Upper lobe of left lung (tissue), 6 donors: Measurements from ENCODE around the gene MVD. TPM values are rescaled to one million over a fixed set of nuclear protein-coding genes. Genes with fewer than 3 reads are reported as not detected.

Source experiments
- ATAC-seq, 2 donors: fragments of 200-7000 bp; cut with Tn5 transposase; one replicate each; pipeline ENCODE4 v1.9.1; 2022; ENCODE audit warnings: mild to moderate bottlenecking in 2 of 2, moderate library complexity in 2 of 2; ENCODE audit not compliant: low FRiP score in 2 of 2
- DNase-seq, 2 donors: peaks; one replicate each; pipeline ENCODE4 v3.0.0-alpha.2; 2019 to 2020
- H3K27ac ChIP-seq, 4 donors: fragments of 200-600 bp; sonication (generic); one replicate each; pipeline ENCODE4 v1.5.1; 2016 to 2019
- H3K27me3 ChIP-seq, 4 donors: fragments of 200-600 bp; sonication (generic); one replicate each; pipeline ENCODE4 v1.5.1; 2017 to 2019
- H3K36me3 ChIP-seq, 4 donors: fragments of 200-600 bp; sonication (generic); one replicate each; pipeline ENCODE4 v1.5.1; 2016 to 2019
- H3K4me1 ChIP-seq, 4 donors: fragments of 200-600 bp; sonication (generic); one replicate each; pipeline ENCODE4 v1.5.1; 2018 to 2019
- H3K4me3 ChIP-seq, 4 donors: fragments of 200-600 bp; sonication (generic); one replicate each; pipeline ENCODE4 v1.5.1; 2017 to 2019; ENCODE audit warnings: mild to moderate bottlenecking in 2 of 4, moderate library complexity in 1 of 4
- H3K9me3 ChIP-seq, 4 donors: fragments of 200-600 bp; sonication (generic); one replicate each; pipeline ENCODE4 v1.5.1; 2018 to 2019
- EP300 ChIP-seq, 4 donors: sonication (generic); formaldehyde crosslinking; IDR thresholded peaks; one replicate each; pipeline ENCODE4 v1.5.1; 2017; ENCODE audit warnings: antibody characterized with exemption in 4 of 4, control low read depth in 2 of 4
- POLR2A ChIP-seq, 4 donors: fragments of 450-650 bp; IDR thresholded peaks; one replicate each; pipeline ENCODE4 v1.5.1; 2016 to 2017; ENCODE audit warnings: antibody characterized with exemption in 4 of 4, mild to moderate bottlenecking in 2 of 4
- POLR2AphosphoS5 ChIP-seq, 2 donors: sonication (generic); formaldehyde crosslinking; IDR thresholded peaks; one replicate each; pipeline ENCODE4 v1.5.1; 2017; ENCODE audit warnings: antibody characterized with exemption in 2 of 2
- WGBS, 2 donors: methylation state at CpG; one replicate each; pipeline ENCODE4 v1.1.5; 2017 to 2018; 5-methylcytosine and 5-hydroxymethylcytosine counted together
- total RNA-seq, 6 donors: library from RNA; depleted of rRNA in 4 of 6; stranded (reverse); fragments of >200 nt in 4 of 6; gene quantifications; one replicate each; pipeline versions ENCODE4 v1.1.0 to v1.2.1, GENCODE V29; 2016 to 2021
- TF ChIP-seq, protein P1 (sequence below), 6 experiments: fragments of 450-650 bp in 4 of 6; fragments of 200-600 bp in 2 of 6; sonication (generic) in 2 of 6; IDR thresholded peaks; one replicate each; pipeline ENCODE4 v1.5.1; 2016 to 2019; ENCODE audit warnings: antibody characterized with exemption in 6 of 6
- donor health status: DM: no; HTN: no; CAD: no; lungs with moderate emphysema.
- donor health status: DM: no; HTN: yes; CAD: no; lungs with severe emphysema.

Gene MVD
- total RNA-seq, 6 donors from 2014 or later: 38.1 to 114 (median 90.5) TPM

- peaks cover 20 to 47% (median 29%) of the 10 kb centered on the region in 4 donors for H3K4me1 ChIP-seq
- DNase-seq: peak; percentile 93 to 99
- ATAC-seq: peak; percentile 91 to 92
- peak within 1 kb of the TSS in 3 of 4 donors; percentile 37 to 83 (median 81) for H3K27ac ChIP-seq
- H3K4me3 ChIP-seq: peak within 1 kb of the TSS; percentile 50 to 74 (median 58)
- no peaks in the 10 kb centered on the region for H3K36me3 ChIP-seq
- peaks cover 0 to 5% (median 0%) of the 10 kb centered on the region in 4 donors for H3K27me3 ChIP-seq
- H3K9me3 ChIP-seq: no peaks in the 10 kb centered on the region
- peak in 1 of 2 donors; percentile 36 for TF ChIP-seq POLR2AphosphoS5 (IDR thresholded peaks at IDR 0.05)
- TF ChIP-seq POLR2A (IDR thresholded peaks at IDR 0.05): no peak
- 12 to 35% methylated on average over 3 to 29 of the region's 65 CpGs for WGBS, 2 donors
Measured at GRCh38 chr16:88686439-88687253, 23.8 kb upstream of the MVD start, which contains the start of gene SNAI3. TSS of gene SNAI3 (minus strand) at chr16:88686507. CDS start at chr16:88686406, 101 bp downstream.

DNA sequence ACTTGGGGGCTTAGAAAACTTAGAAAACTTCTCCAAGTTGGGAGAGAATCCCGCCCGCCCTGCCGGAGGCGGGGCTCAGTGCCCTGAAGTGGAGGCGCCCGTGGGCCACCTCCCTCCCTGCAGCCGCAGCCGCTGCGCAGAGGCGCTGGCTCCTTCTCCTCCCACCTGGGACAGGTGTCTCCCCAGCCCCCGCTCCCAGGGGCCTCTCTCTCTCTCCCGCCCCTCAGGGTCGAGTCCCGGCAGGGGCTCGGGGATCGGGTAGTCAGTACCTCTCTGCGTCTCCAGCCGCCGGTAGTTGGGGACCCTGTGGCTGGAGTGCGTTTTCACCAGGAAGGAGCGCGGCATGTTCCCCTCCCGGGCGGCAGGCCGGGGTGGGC, 23.2 kb upstream of the MVD start:
- no peaks in the 10 kb centered on the region for H3K36me3 ChIP-seq
- DNase-seq (peak; percentile 65 to 90), ATAC-seq (peak; percentile 32 to 51)
- H3K4me1 ChIP-seq: peaks cover 21 to 47% (median 34%) of the 10 kb centered on the region in 4 donors
- H3K9me3 ChIP-seq: no peaks in the 10 kb centered on the region
- TF ChIP-seq, protein P1, sequence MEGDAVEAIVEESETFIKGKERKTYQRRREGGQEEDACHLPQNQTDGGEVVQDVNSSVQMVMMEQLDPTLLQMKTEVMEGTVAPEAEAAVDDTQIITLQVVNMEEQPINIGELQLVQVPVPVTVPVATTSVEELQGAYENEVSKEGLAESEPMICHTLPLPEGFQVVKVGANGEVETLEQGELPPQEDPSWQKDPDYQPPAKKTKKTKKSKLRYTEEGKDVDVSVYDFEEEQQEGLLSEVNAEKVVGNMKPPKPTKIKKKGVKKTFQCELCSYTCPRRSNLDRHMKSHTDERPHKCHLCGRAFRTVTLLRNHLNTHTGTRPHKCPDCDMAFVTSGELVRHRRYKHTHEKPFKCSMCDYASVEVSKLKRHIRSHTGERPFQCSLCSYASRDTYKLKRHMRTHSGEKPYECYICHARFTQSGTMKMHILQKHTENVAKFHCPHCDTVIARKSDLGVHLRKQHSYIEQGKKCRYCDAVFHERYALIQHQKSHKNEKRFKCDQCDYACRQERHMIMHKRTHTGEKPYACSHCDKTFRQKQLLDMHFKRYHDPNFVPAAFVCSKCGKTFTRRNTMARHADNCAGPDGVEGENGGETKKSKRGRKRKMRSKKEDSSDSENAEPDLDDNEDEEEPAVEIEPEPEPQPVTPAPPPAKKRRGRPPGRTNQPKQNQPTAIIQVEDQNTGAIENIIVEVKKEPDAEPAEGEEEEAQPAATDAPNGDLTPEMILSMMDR (IDR thresholded peaks at IDR 0.05): no peak
- peak in 1 of 4 donors; percentile 19 for TF ChIP-seq POLR2A (IDR thresholded peaks at IDR 0.05)
- 0% methylated on average over 20 of the region's 25 CpGs; no CpG with 5 or more reads in 1 of the 2 donors for WGBS, 2 donors
- H3K4me3 ChIP-seq: peak overlapping the region; percentile 50 to 74 (median 58)
- peak overlapping the region in 3 of 4 donors; percentile 37 to 83 (median 81) for H3K27ac ChIP-seq
- peaks cover 0 to 5% (median 0%) of the 10 kb centered on the region in 4 donors for H3K27me3 ChIP-seq

DNA sequence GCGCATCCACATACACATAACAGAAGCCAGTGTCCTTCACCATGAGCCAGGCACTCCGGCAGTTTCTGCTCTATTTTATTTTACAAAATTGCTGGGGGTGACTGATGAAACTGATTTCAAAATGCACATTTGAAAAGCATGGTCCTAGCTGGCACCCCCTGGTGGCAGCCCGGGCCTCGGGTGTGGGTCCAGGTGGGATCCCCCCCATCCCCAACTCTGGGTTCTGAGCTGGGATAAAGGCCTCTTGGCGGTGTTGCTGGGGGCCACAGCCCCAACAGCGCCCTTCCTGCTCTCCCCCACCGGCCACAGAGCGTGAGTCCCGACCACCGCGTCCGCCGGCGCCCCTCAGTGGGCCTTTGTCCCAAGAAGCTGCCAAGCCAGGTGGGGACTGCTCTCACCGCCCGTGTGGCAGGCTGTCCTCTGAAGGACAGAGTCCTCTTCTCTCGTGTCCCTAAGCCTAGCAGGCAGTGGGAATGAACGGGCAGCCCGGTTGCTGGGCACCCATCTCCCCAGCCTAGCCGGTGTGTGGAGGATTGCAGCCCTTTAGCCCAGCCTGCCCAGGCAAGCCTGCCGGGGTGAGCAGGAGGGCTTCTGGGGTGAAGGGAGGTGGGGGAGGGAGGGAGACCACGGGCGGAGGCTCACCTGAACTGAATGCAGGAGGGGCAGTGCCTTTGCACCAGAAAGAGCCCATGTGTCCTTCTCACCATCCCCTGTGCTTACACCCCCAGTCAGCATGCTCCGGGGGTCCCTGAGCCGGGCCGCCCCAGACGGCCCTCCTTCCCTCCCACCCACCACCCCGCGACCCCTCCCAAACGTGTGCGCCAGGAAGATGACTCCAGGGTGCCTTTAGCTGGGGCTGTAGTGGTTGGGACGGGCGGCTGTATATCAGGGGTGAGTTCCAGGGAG, 22.5 kb upstream of the MVD start:
- ATAC-seq (peak; percentile 2 to 9), DNase-seq (peak in 1 of 2 donors; percentile 88)
- 7% methylated on average over 17 to 19 of the region's 33 CpGs for WGBS, 2 donors
- Histone ChIP-seq H3K27ac (peak overlapping the region in 3 of 4 donors; percentile 37 to 83 (median 81)), H3K4me1 (peaks cover 22 to 49% (median 35%) of the 10 kb centered on the region in 4 donors), H3K27me3 (peaks cover 0 to 5% (median 0%) of the 10 kb centered on the region in 4 donors), H3K4me3 (peak overlapping the region; percentile 50 to 74 (median 58)), H3K9me3 (no peaks in the 10 kb centered on the region), H3K36me3 (no peaks in the 10 kb centered on the region)
- TF ChIP-seq POLR2AphosphoS5 (IDR thresholded peaks at IDR 0.05): no peak
- TF ChIP-seq, protein P1 (IDR thresholded peaks at IDR 0.05): peak; percentile 50 to 71 (median 54)

DNA sequence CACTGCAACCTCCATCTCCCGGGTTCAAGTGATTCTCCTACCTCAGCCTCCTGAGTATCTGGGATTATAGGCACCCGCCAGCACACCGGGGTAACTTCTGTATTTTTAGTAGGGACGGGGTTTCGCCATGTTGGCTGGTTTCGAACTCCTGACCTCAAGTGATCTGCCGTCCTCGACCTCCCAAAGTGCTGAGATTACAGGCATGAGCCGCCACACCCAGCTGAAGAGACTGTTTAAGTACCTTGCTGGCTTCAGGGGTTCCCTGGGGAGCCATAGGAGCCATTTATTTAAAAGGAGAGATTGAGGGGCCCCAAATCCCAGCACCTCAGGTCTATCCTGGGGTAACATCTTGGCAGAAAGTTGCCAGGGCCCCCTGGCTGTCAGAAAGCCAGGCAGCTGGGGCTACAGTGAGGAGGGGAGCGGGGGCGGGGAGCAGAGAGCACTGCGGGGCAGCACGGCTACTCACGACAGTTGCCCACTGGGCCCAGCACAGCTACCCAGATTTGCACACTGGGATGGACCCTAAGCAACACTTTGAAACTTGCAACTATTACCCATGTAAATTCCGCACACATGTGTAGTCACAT, 21.8 kb upstream of the MVD start:
- Histone ChIP-seq H3K27me3 (peaks cover 0 to 5% (median 0%) of the 10 kb centered on the region in 4 donors), H3K4me3 (peak overlapping the region in 1 of 4 donors; percentile 60), H3K4me1 (peaks cover 22 to 49% (median 35%) of the 10 kb centered on the region in 4 donors), H3K9me3 (no peaks in the 10 kb centered on the region), H3K27ac (no peak overlapping the region), H3K36me3 (no peaks in the 10 kb centered on the region)
- 66 to 83% methylated on average over 12 to 15 of the region's 15 CpGs for WGBS, 2 donors
- TF ChIP-seq, protein P1 (IDR thresholded peaks at IDR 0.05): no peak
- TF ChIP-seq POLR2A (IDR thresholded peaks at IDR 0.05): no peak
- TF ChIP-seq POLR2AphosphoS5 (IDR thresholded peaks at IDR 0.05): no peak
- TF ChIP-seq EP300 (IDR thresholded peaks at IDR 0.05): no peak
- no peak for DNase-seq
- ATAC-seq: no peak
